ENCODE results near the gene MRGPRE. TPM values are rescaled to one million over a fixed set of nuclear protein-coding genes. Genes with fewer than 3 reads are reported as not detected.

The MRGPRE gene
- total RNA-seq, 1 donor from 2014 or later, result not detected

DNA sequence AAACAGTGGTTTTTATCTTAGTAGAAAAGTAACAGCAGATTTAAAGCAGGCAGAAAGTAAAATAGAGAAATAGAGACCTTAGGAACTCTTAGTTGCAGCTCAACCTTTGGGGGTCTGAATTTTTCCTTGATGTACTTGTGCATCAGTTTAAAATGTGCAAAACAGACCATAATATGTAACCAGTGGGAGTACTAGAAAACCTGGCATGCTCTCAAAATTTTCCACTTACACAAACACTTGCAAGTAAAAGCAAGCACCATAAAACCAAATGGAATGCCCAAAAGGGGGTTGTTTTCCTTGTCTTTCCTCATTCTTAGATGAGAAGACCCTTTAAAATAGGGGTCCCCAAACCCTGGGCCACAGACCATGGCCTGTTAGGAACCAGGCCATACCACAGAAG lies 12.9 kb upstream of the MRGPRE start:
- no peaks in the 10 kb centered on the region for H3K36me3 ChIP-seq (ENCODE audit: control insufficient read depth, insufficient read depth, low read length)
- TF ChIP-seq CTCF (IDR thresholded peaks at IDR 0.05; ENCODE audit: insufficient read depth, low read length, severe bottlenecking), result no peak
- DNase-seq (ENCODE audit: low read depth) (no peak), FAIRE-seq (no peak)
- no peak overlapping the region for H3K4me3 ChIP-seq (ENCODE audit: low read depth, low read length)
- H3K27me3 ChIP-seq (ENCODE audit: control insufficient read depth, insufficient read depth, low read length), result no peaks in the 10 kb centered on the region

GRCh38 chr11:3243880-3244279 lies 11.7 kb upstream of the MRGPRE start:
- Histone ChIP-seq H3K27me3 (ENCODE audit: control insufficient read depth, insufficient read depth, low read length) (peaks cover 2% of the 10 kb centered on the region), H3K4me3 (ENCODE audit: low read depth, low read length) (no peak overlapping the region), H3K36me3 (ENCODE audit: control insufficient read depth, insufficient read depth, low read length) (no peaks in the 10 kb centered on the region)
- DNase-seq (ENCODE audit: low read depth) (no peak), FAIRE-seq (no peak)
- TF ChIP-seq CTCF (IDR thresholded peaks at IDR 0.05; ENCODE audit: insufficient read depth, low read length, severe bottlenecking), result no peak

GRCh38 chr11:3237119-3237518 lies 4.9 kb upstream of the MRGPRE start:
- peaks cover 7% of the 10 kb centered on the region for H3K27me3 ChIP-seq (ENCODE audit: control insufficient read depth, insufficient read depth, low read length)
- no peaks in the 10 kb centered on the region for H3K36me3 ChIP-seq (ENCODE audit: control insufficient read depth, insufficient read depth, low read length)
- FAIRE-seq (no peak), DNase-seq (ENCODE audit: low read depth) (no peak)
- no peak overlapping the region for H3K4me3 ChIP-seq (ENCODE audit: low read depth, low read length)
- no peak for TF ChIP-seq CTCF (IDR thresholded peaks at IDR 0.05; ENCODE audit: insufficient read depth, low read length, severe bottlenecking)

- no peak for DNase-seq (ENCODE audit: low read depth)
- FAIRE-seq, result no peak
- TF ChIP-seq CTCF (IDR thresholded peaks at IDR 0.05; ENCODE audit: insufficient read depth, low read length, severe bottlenecking), result no peak
- no peak overlapping the region for H3K4me3 ChIP-seq (ENCODE audit: low read depth, low read length)
- H3K36me3 ChIP-seq (ENCODE audit: control insufficient read depth, insufficient read depth, low read length), result no peaks in the 10 kb centered on the region
- peaks cover 7% of the 10 kb centered on the region for H3K27me3 ChIP-seq (ENCODE audit: control insufficient read depth, insufficient read depth, low read length)
These were observed 2.6 kb upstream of the MRGPRE start for GRCh38 chr11:3234846-3235245.

DNA sequence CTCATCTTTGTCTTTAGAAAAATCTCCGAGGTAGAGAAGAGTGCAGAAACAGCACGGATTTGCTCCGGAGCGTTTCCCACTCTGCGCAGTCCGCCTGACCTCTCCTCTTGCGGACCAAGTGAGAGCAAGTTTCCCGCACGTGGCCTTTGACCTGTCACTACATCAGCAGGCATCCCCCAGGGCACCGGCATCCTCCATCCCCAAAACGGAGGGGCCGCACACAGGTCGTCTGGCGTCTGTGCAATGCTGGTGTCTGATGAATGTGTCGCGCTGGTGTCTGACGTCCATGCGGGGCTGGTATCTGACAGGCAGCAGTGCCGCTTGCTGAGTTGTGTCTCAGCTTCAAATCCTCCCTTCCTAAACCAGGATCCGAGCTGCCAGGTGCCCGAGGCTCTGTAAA lies 739 bp upstream of the MRGPRE start:
- Histone ChIP-seq H3K27me3 (ENCODE audit: control insufficient read depth, insufficient read depth, low read length) (peaks cover 5% of the 10 kb centered on the region), H3K36me3 (ENCODE audit: control insufficient read depth, insufficient read depth, low read length) (no peaks in the 10 kb centered on the region), H3K4me3 (ENCODE audit: low read depth, low read length) (no peak overlapping the region)
- no peak for TF ChIP-seq CTCF (IDR thresholded peaks at IDR 0.05; ENCODE audit: insufficient read depth, low read length, severe bottlenecking)
- no peak for DNase-seq (ENCODE audit: low read depth)
- FAIRE-seq, result no peak

DNA sequence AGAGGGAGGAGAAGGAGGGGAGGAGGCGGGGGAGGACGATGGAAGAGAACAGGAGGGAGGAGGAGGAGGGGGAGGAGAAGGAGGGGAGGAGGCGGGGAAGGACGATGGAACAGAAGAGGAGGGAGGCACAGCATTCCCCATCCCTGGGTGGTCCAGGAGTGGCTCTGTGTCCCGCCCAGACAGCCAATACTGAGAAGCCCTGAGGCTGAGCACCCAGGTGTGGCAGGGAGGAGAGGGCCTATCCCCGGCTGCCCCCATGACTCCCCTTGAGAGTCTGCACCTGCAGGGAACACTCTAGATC lies 717 bp downstream of the MRGPRE start:
- H3K36me3 ChIP-seq (ENCODE audit: control insufficient read depth, insufficient read depth, low read length), result no peaks in the 10 kb centered on the region
- peaks cover 5% of the 10 kb centered on the region for H3K27me3 ChIP-seq (ENCODE audit: control insufficient read depth, insufficient read depth, low read length)
- DNase-seq (ENCODE audit: low read depth), result no peak
- no peak for TF ChIP-seq CTCF (IDR thresholded peaks at IDR 0.05; ENCODE audit: insufficient read depth, low read length, severe bottlenecking)
- FAIRE-seq, result no peak
- no peak overlapping the region for H3K4me3 ChIP-seq (ENCODE audit: low read depth, low read length)

All from bronchial epithelial cell (primary cell).